ENCODE results near the gene PIAS4.

PIAS4 gene

DNA sequence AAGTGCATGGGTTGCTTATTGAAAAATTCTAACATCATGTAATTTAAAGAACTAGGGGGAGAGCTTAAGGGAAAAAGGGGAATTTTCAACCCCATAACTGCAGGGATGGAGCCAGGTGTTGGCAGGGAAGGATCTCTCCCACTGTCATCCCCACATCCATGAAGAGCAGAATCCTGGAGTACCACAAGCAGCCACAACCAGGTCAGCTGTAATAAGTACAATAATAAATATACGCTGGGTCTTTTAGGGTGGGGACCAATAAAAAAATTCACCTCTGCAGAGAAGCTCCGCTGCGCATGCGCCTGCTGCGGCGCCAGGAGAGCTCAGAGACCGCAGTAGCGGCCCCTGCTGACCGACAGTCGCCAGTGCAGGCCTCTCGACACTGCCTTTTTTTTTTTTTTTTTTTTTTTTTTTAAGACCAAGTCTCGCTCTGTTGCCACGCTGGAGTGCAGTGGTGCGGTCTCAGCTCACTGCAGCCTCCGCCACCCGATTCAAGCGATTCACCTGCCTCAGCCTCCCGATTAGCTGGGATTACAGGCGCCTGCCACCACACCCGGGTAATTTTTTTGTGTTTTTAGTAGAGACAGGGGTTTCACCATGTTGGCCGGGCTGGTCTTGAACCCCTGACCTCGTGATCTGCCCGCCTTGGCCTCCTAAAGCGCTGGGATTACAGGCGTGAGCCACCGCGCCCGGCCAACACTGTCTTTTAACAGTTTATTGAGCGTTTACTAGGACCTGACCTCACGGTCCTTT is 19.7 kb upstream of the PIAS4 start (continued):
- TF ChIP-seq ZNF366 (tag by site-specific recombination; conservative IDR thresholded peaks at IDR 0.05) (peak; percentile 79; the same call in 1 of the 2 replicates), ZNF843 (tag by site-specific recombination; IDR thresholded peaks at IDR 0.05) (peak; percentile 34; the same call in 1 of the 2 replicates), ZNF776 (tag by site-specific recombination; IDR thresholded peaks at IDR 0.05; ENCODE audit: borderline replicate concordance) (no peak), ZIC2 (tag by site-specific recombination; IDR thresholded peaks at IDR 0.05) (no peak), ZNF121 (tag by site-specific recombination; IDR thresholded peaks at IDR 0.05) (no peak), ZBTB8A (tag by site-specific recombination; IDR thresholded peaks at IDR 0.05) (peak; percentile 28), KLF7 (tag by site-specific recombination; IDR thresholded peaks at IDR 0.05; ENCODE audit: borderline replicate concordance) (0 out of 2 replicates have a peak, but pooled peaks have one; percentile 15), GFI1B (tag by site-specific recombination; IDR thresholded peaks at IDR 0.05) (0 out of 2 replicates have a peak, but pooled peaks have one; percentile 5), ZBTB17 (tag by site-specific recombination; IDR thresholded peaks at IDR 0.05) (0 out of 2 replicates have a peak, but pooled peaks have one; percentile 19), ZNF785 (tag by site-specific recombination; IDR thresholded peaks at IDR 0.05) (peak; percentile 98), ZXDB (tag by site-specific recombination; IDR thresholded peaks at IDR 0.05) (0 out of 2 replicates have a peak, but pooled peaks have one; percentile 16), ZNF335 (tag by site-specific recombination; conservative IDR thresholded peaks at IDR 0.05) (peak; percentile 70)
- TF ChIP-seq, protein P1, sequence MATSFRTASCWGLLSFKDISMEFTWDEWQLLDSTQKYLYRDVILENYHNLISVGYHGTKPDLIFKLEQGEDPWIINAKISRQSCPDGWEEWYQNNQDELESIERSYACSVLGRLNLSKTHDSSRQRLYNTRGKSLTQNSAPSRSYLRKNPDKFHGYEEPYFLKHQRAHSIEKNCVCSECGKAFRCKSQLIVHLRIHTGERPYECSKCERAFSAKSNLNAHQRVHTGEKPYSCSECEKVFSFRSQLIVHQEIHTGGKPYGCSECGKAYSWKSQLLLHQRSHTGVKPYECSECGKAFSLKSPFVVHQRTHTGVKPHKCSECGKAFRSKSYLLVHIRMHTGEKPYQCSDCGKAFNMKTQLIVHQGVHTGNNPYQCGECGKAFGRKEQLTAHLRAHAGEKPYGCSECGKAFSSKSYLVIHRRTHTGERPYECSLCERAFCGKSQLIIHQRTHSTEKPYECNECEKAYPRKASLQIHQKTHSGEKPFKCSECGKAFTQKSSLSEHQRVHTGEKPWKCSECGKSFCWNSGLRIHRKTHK (tag by site-specific recombination; IDR thresholded peaks at IDR 0.05), result no peak
- TF ChIP-seq, protein P2, sequence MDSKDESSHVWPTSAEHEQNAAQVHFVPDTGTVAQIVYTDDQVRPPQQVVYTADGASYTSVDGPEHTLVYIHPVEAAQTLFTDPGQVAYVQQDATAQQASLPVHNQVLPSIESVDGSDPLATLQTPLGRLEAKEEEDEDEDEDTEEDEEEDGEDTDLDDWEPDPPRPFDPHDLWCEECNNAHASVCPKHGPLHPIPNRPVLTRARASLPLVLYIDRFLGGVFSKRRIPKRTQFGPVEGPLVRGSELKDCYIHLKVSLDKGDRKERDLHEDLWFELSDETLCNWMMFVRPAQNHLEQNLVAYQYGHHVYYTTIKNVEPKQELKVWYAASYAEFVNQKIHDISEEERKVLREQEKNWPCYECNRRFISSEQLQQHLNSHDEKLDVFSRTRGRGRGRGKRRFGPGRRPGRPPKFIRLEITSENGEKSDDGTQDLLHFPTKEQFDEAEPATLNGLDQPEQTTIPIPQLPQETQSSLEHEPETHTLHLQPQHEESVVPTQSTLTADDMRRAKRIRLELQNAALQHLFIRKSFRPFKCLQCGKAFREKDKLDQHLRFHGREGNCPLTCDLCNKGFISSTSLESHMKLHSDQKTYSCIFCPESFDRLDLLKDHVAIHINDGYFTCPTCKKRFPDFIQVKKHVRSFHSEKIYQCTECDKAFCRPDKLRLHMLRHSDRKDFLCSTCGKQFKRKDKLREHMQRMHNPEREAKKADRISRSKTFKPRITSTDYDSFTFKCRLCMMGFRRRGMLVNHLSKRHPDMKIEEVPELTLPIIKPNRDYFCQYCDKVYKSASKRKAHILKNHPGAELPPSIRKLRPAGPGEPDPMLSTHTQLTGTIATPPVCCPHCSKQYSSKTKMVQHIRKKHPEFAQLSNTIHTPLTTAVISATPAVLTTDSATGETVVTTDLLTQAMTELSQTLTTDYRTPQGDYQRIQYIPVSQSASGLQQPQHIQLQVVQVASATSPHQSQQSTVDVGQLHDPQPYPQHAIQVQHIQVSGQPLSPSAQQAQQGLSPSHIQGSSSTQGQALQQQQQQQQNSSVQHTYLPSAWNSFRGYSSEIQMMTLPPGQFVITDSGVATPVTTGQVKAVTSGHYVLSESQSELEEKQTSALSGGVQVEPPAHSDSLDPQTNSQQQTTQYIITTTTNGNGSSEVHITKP (tag by site-specific recombination; IDR thresholded peaks at IDR 0.05), result peak; percentile 84
- TF ChIP-seq, protein P3, sequence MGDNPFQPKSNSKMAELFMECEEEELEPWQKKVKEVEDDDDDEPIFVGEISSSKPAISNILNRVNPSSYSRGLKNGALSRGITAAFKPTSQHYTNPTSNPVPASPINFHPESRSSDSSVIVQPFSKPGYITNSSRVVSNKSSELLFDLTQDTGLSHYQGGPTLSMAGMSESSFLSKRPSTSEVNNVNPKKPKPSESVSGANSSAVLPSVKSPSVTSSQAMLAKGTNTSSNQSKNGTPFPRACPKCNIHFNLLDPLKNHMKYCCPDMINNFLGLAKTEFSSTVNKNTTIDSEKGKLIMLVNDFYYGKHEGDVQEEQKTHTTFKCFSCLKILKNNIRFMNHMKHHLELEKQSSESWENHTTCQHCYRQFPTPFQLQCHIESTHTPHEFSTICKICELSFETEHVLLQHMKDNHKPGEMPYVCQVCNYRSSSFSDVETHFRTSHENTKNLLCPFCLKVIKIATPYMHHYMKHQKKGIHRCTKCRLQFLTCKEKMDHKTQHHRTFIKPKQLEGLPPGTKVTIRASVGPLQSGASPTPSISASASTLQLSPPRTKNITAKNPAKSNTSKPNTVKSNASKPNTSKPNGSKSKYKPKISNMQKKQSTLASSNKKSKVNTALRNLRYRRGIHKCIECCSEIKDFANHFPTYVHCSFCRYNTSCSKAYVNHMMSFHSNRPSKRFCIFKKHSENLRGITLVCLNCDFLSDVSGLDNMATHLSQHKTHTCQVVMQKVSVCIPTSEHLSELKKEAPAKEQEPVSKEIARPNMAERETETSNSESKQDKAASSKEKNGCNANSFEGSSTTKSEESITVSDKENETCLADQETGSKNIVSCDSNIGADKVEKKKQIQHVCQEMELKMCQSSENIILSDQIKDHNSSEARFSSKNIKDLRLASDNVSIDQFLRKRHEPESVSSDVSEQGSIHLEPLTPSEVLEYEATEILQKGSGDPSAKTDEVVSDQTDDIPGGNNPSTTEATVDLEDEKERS (tag by site-specific recombination; IDR thresholded peaks at IDR 0.05), result 0 out of 2 replicates have a peak, but pooled peaks have one; percentile 14
- TF ChIP-seq, protein P4, sequence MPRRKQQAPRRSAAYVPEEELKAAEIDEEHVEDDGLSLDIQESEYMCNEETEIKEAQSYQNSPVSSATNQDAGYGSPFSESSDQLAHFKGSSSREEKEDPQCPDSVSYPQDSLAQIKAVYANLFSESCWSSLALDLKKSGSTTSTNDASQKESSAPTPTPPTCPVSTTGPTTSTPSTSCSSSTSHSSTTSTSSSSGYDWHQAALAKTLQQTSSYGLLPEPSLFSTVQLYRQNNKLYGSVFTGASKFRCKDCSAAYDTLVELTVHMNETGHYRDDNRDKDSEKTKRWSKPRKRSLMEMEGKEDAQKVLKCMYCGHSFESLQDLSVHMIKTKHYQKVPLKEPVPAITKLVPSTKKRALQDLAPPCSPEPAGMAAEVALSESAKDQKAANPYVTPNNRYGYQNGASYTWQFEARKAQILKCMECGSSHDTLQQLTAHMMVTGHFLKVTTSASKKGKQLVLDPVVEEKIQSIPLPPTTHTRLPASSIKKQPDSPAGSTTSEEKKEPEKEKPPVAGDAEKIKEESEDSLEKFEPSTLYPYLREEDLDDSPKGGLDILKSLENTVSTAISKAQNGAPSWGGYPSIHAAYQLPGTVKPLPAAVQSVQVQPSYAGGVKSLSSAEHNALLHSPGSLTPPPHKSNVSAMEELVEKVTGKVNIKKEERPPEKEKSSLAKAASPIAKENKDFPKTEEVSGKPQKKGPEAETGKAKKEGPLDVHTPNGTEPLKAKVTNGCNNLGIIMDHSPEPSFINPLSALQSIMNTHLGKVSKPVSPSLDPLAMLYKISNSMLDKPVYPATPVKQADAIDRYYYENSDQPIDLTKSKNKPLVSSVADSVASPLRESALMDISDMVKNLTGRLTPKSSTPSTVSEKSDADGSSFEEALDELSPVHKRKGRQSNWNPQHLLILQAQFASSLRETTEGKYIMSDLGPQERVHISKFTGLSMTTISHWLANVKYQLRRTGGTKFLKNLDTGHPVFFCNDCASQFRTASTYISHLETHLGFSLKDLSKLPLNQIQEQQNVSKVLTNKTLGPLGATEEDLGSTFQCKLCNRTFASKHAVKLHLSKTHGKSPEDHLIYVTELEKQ (tag by site-specific recombination; IDR thresholded peaks at IDR 0.05; ENCODE audit: borderline replicate concordance), result no peak
- TF ChIP-seq, protein P5, sequence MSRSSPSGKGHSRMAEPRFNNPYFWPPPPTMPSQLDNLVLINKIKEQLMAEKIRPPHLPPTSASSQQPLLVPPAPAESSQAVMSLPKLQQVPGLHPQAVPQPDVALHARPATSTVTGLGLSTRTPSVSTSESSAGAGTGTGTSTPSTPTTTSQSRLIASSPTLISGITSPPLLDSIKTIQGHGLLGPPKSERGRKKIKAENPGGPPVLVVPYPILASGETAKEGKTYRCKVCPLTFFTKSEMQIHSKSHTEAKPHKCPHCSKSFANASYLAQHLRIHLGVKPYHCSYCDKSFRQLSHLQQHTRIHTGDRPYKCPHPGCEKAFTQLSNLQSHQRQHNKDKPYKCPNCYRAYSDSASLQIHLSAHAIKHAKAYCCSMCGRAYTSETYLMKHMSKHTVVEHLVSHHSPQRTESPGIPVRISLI (tag by site-specific recombination; IDR thresholded peaks at IDR 0.05), result peak; percentile 91
- TF ChIP-seq, protein P6, sequence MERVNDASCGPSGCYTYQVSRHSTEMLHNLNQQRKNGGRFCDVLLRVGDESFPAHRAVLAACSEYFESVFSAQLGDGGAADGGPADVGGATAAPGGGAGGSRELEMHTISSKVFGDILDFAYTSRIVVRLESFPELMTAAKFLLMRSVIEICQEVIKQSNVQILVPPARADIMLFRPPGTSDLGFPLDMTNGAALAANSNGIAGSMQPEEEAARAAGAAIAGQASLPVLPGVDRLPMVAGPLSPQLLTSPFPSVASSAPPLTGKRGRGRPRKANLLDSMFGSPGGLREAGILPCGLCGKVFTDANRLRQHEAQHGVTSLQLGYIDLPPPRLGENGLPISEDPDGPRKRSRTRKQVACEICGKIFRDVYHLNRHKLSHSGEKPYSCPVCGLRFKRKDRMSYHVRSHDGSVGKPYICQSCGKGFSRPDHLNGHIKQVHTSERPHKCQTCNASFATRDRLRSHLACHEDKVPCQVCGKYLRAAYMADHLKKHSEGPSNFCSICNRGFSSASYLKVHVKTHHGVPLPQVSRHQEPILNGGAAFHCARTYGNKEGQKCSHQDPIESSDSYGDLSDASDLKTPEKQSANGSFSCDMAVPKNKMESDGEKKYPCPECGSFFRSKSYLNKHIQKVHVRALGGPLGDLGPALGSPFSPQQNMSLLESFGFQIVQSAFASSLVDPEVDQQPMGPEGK (tag by site-specific recombination; IDR thresholded peaks at IDR 0.05), result peak; percentile 66; the same call in 1 of the 2 replicates
- TF ChIP-seq, protein P7, sequence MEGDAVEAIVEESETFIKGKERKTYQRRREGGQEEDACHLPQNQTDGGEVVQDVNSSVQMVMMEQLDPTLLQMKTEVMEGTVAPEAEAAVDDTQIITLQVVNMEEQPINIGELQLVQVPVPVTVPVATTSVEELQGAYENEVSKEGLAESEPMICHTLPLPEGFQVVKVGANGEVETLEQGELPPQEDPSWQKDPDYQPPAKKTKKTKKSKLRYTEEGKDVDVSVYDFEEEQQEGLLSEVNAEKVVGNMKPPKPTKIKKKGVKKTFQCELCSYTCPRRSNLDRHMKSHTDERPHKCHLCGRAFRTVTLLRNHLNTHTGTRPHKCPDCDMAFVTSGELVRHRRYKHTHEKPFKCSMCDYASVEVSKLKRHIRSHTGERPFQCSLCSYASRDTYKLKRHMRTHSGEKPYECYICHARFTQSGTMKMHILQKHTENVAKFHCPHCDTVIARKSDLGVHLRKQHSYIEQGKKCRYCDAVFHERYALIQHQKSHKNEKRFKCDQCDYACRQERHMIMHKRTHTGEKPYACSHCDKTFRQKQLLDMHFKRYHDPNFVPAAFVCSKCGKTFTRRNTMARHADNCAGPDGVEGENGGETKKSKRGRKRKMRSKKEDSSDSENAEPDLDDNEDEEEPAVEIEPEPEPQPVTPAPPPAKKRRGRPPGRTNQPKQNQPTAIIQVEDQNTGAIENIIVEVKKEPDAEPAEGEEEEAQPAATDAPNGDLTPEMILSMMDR (tag by site-specific recombination; IDR thresholded peaks at IDR 0.05), result peak; percentile 91

Measured in HEK293 (cell line).